Gastrocnemius medialis (tissue), 4 donors: ENCODE results near the gene KRTAP4-4. TPM values are rescaled to one million over a fixed set of nuclear protein-coding genes. Genes with fewer than 3 reads are reported as not detected.

Experiments used
- ATAC-seq, 2 donors: fragments of 150-250 bp; one replicate each; pipeline ENCODE4 v1.9.1; 2016
- DNase-seq, 2 donors: peaks; one replicate each; pipeline ENCODE4 v3.0.0-alpha.2; 2019
- H3K27ac ChIP-seq, 4 donors: fragments of 200-600 bp; sonication (generic); 1 replicate in 1 of 4; 2 replicates in 3 of 4; pipeline ENCODE4 v1.5.1; 2016 to 2018; ENCODE audit warnings: mild to moderate bottlenecking in 2 of 4, moderate library complexity in 1 of 4
- H3K27me3 ChIP-seq, 3 donors: fragments of 200-600 bp; sonication (generic) in 2 of 3; 1 replicate in 1 of 3; 2 replicates in 2 of 3; pipeline versions ENCODE4 v1.5.1 to v1.6.0; 2016 to 2019; ENCODE audit warnings: mild to moderate bottlenecking in 1 of 3, moderate library complexity in 1 of 3
- H3K36me3 ChIP-seq, 2 donors: fragments of 200-600 bp; sonication (generic) in 1 of 2; one replicate each; pipeline ENCODE4 v1.5.1; 2017 to 2018
- H3K4me1 ChIP-seq, 2 donors: fragments of 200-600 bp; sonication (generic) in 1 of 2; one replicate each; pipeline ENCODE4 v1.5.1; 2016 to 2017; ENCODE audit warnings: mild to moderate bottlenecking in 2 of 2
- H3K4me3 ChIP-seq, 4 donors: fragments of 200-600 bp; sonication (generic) in 3 of 4; 1 replicate in 1 of 4; 2 replicates in 3 of 4; pipeline ENCODE4 v1.5.1; 2016 to 2019; ENCODE audit warnings: mild to moderate bottlenecking in 2 of 4
- H3K9me3 ChIP-seq, 3 donors: fragments of 200-600 bp; sonication (generic) in 2 of 3; 1 replicate in 1 of 3; 2 replicates in 2 of 3; pipeline ENCODE4 v1.5.1; 2016 to 2019
- CTCF ChIP-seq, 5 experiments: fragments of 450-650 bp in 3 of 5; fragments of 200-600 bp in 2 of 5; sonication (generic) in 2 of 5; IDR thresholded peaks in 4 of 5; conservative IDR thresholded peaks in 1 of 5; 1 replicate in 4 of 5; 2 replicates in 1 of 5; pipeline ENCODE4 v1.5.1; 2016 to 2019; ENCODE audit warnings: antibody characterized with exemption in 5 of 5, mild to moderate bottlenecking in 3 of 5, moderate library complexity in 3 of 5
- POLR2A ChIP-seq, 2 donors: fragments of 450-650 bp; IDR thresholded peaks; one replicate each; pipeline ENCODE4 v1.6.1; 2017; ENCODE audit warnings: antibody characterized with exemption in 2 of 2, mild to moderate bottlenecking in 2 of 2, moderate library complexity in 2 of 2
- in situ Hi-C, 4 donors: fragments of 200-750 bp; cut with MboI; loops; one replicate each; pipeline versions ENCODE4 v1.15.0 to v1.8.0; 2017; ENCODE audit warnings: low sequenced_read_pairs in 4 of 4
- intact Hi-C: fragments of 100-400 bp; cut with DNase I; formaldehyde crosslinking; loops from one replicate; pipeline ENCODE4 v1.15.1; 2023; ENCODE audit warnings: low total_unique reads
- total RNA-seq, 4 donors: library from RNA; depleted of rRNA; stranded (reverse); fragments of >200 nt; gene quantifications; one replicate each; pipeline versions ENCODE4 v1.1.0 to v1.2.3, GENCODE V29; 2016

The KRTAP4-4 gene
- total RNA-seq, 4 donors from 2014 or later, result not detected

- no peaks in the 10 kb centered on the region for H3K9me3 ChIP-seq
- ATAC-seq, result no peak
- no peak for DNase-seq
- TF ChIP-seq POLR2A (IDR thresholded peaks at IDR 0.05) (no peak), CTCF (IDR thresholded peaks at IDR 0.05 in 4 of 5, conservative IDR thresholded peaks at IDR 0.05 in 1 of 5) (no peak)
- intact Hi-C loops, result no loop called here
- no peak overlapping the region for H3K27ac ChIP-seq
- no peak overlapping the region for H3K4me3 ChIP-seq
- peaks cover 0 to 4% (median 0%) of the 10 kb centered on the region in 3 donors for H3K27me3 ChIP-seq
- in situ Hi-C loops, result loop anchor here in 1 of 4 donors (25.0 kb wide), 1 partner anchor 100 kb away; the partner anchor contains the start of genes KRTAP4-7 and KRTAP4-8
- H3K4me1 ChIP-seq, result no peaks in the 10 kb centered on the region
- no peaks in the 10 kb centered on the region for H3K36me3 ChIP-seq
These were observed 26.3 kb upstream of the KRTAP4-4 start for GRCh38 chr17:41186872-41187271.

- Histone ChIP-seq H3K27ac (no peak overlapping the region), H3K4me3 (no peak overlapping the region), H3K9me3 (no peaks in the 10 kb centered on the region), H3K27me3 (no peaks in the 10 kb centered on the region), H3K36me3 (no peaks in the 10 kb centered on the region), H3K4me1 (no peaks in the 10 kb centered on the region)
- no peak for ATAC-seq
- no peak for DNase-seq
- TF ChIP-seq POLR2A (IDR thresholded peaks at IDR 0.05), result no peak
- no peak for TF ChIP-seq CTCF (IDR thresholded peaks at IDR 0.05 in 4 of 5, conservative IDR thresholded peaks at IDR 0.05 in 1 of 5)
- in situ Hi-C loops, result loop anchor here in 1 of 4 donors (25.0 kb wide), 1 partner anchor 98 kb away; the partner anchor contains the start of genes KRTAP4-7 and KRTAP4-8
- intact Hi-C loops, result no loop called here
These were observed 24.5 kb upstream of the KRTAP4-4 start for GRCh38 chr17:41185001-41185400.

DNA sequence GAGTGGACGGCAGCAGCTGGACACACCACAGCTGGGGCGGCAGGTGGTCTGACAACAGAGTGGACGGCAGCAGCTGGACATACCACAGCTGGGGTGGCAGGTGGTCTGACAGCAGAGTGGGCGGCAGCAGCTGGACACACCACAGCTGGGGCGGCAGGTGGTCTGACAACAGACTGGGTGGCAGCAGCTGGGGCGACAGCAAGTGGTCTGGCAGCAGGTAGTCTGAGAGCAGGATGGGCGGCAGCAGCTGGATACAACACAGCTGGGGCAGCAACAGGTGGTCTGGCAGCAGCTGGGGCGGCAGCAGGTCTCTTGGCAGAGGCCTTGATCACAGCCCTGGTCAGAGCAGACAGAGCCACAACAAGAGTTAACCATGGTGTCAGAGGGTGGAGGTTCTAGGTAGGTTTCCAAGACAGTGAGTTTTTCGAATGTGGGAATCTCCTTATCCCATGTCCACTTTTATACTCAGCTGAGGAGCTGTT, 24.0 kb upstream of the KRTAP4-4 start, which contains the start of gene KRTAP4-1:
Gene KRTAP4-1, minus strand, starts transcription at position 432 of the 482 bp plus-strand sequence. Its CDS starts 57 bp downstream, at position 375.
- Histone ChIP-seq H3K4me3 (no peak within 1 kb of the TSS), H3K4me1 (no peaks in the 10 kb centered on the region), H3K9me3 (no peaks in the 10 kb centered on the region), H3K27me3 (no peaks in the 10 kb centered on the region), H3K36me3 (no peaks in the 10 kb centered on the region), H3K27ac (no peak within 1 kb of the TSS)
- in situ Hi-C loops, result loop anchor here in 1 of 4 donors (25.0 kb wide), 1 partner anchor 97 kb away; the partner anchor contains the start of genes KRTAP4-7 and KRTAP4-8
- ATAC-seq (no peak), DNase-seq (no peak)
- TF ChIP-seq CTCF (IDR thresholded peaks at IDR 0.05 in 4 of 5, conservative IDR thresholded peaks at IDR 0.05 in 1 of 5) (no peak), POLR2A (IDR thresholded peaks at IDR 0.05) (no peak)
- intact Hi-C loops, result no loop called here

DNA sequence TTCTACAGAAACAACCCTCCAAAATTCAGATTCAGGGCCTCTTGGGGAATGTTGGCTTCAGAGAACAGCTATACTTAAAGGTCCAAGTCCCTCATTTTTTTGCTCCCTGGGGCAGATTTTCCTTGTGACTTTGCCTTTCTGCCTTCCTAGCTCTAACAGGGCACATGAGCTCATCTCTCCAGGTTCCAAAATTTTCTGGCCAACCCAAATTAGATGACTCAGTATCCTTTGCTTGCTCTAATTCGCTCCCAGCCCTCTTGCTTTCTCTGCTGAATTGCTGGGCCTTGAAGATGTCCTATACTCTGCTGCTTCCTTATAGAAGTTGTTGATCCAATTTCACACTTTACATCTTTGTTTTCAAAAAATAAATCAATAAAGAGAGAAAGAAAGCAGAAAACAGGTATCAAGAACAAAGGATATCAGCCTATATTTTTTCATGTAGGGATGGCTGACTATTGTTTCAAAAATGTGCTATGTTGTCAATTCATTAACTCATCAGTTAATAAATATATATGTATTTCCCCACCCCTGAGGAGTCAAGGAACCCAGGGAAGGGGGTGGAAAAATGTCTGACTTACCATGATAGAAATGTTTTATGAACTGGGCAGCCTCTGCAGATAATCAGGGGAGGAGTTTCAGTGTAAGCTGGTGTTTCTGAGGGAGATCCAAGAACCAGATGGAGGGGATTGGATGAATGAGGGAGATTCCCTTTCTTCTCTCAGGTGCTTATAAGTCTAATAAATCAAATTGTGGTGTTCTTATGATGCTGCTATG, 18.5 kb upstream of the KRTAP4-4 start:
- Histone ChIP-seq H3K27ac (no peak overlapping the region), H3K27me3 (no peaks in the 10 kb centered on the region), H3K36me3 (no peaks in the 10 kb centered on the region), H3K4me1 (no peaks in the 10 kb centered on the region), H3K4me3 (no peak overlapping the region), H3K9me3 (no peaks in the 10 kb centered on the region)
- ATAC-seq (no peak), DNase-seq (no peak)
- in situ Hi-C loops, result loop anchor here in 1 of 4 donors (25.0 kb wide), 1 partner anchor 92 kb away; the partner anchor contains the start of genes KRTAP4-7 and KRTAP4-8
- intact Hi-C loops, result no loop called here
- TF ChIP-seq POLR2A (IDR thresholded peaks at IDR 0.05) (no peak), CTCF (IDR thresholded peaks at IDR 0.05 in 4 of 5, conservative IDR thresholded peaks at IDR 0.05 in 1 of 5) (no peak)
